GM18511 (cell line): ENCODE data around the gene UBTD1.

Experiments
- ATAC-seq: cut with Tn5 transposase; IDR thresholded peaks from one replicate; pipeline ENCODE4 v1.9.1; 2021; ENCODE audit warnings: mild to moderate bottlenecking, moderate library complexity; ENCODE audit not compliant: unreplicated experiment

UBTD1 gene

DNA sequence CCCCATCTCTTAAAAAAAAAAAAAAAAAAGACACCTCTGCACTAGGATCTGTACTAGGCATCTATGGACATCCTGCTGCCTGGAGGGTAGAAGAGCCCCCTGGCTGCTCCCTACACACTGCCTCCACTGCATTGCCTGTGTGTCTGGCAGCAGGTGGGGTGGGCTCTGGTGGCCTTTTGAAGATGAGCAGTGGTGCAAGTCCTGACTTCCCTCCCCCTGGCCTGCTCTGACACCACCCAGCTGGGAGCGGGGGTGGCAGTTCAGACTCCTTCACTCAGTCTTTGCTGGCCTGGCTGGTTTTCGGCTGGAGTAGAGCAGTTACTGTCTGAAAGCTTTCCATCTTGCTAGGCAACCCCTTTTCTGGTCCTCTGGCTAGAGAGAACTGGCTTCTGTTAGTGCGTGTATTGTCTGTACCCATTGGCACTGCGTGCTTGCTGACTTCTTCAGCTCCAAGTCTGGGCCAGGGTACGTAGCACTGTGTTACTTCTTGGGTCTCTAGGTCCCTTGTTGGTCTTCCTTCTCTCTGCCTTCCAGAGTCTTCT, 108.4 kb downstream of the UBTD1 start:
- ATAC-seq, result no peak

DNA sequence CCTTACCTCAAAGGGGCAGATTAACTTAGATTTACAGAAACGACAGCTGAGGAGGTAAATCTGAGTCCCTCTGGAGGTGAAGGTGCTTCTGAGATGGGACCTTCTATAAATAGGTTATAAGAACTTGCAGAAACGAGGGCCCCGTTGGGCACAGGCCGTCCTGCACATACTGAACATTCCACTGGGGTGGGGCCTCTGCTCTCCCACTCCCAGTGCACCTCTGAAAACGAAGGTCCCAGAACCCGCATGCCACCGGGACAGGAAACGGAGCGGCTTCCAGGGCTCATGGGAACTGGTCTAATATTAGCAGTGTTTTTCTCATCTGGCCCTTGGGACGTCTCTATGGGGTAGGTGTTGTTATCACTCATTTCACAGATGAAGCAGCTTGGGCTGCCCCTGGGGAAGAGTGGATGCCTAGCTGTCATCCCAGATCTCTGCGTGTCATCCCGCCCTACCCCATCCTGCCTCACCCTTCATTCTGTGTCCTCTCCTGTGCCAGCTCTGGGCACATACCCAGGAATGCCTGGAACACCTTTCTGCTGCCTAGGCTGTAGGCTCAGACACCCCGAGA, 110.4 kb downstream of the UBTD1 start:
- no peak for ATAC-seq

DNA sequence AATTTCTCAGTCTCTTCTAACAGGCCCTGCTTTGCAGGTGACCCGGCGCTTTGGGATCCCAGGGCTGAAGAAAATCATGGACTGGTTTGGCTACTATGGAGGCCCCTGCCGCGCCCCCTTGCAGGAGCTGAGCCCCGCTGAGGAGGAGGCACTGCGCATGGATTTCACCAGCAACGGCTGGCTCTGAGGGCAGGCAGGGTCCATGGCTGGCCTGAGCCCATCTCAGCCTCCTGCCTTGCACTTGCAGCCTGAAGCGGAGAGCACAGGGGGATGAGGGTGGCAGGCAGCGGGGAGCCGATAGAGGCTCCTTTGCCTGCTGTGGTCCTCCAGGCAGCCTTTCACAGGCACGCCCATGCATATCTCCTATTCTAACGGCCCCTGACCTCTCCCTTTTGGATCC, 112.7 kb downstream of the UBTD1 start:
- no peak for ATAC-seq

DNA sequence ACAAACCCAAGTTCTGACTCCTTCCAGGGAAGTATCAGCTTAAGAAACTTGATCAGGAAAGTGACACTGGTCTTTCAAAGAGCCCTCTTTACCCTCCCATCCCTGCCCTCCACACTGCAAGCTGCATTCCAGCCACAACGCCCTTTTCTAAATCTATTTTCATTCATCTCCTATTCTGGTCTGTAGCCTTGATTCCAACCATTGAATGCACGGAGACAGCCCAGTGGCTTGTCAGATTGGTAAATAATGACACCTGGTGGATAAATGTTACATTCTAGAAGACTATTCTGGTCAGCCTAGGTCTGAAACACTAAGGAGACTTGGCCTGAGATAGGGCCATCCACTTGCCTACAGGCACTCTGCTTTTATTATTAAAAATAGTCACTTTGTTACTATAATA, 113.7 kb downstream of the UBTD1 start:
- peak; percentile 57 for ATAC-seq

DNA sequence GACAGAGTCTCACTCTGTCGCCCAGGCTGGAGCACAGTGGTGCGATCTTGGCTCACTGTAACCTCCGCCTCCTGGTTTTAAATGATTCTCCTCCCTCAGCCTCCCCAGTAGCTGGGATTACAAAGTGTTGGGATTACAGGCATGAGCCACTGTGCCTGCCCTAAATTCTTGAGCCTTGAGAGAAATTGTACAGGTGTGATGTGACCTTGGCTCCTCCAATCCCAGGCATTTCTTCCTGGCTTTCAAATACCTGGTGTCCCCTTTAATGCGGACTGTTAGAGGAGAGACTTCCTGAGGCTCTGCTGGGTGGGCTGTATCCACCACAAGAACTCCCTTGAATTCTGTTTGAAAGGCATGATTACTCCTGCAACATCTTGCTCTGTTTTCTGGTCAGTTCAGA, 119.6 kb downstream of the UBTD1 start:
- no peak for ATAC-seq

DNA sequence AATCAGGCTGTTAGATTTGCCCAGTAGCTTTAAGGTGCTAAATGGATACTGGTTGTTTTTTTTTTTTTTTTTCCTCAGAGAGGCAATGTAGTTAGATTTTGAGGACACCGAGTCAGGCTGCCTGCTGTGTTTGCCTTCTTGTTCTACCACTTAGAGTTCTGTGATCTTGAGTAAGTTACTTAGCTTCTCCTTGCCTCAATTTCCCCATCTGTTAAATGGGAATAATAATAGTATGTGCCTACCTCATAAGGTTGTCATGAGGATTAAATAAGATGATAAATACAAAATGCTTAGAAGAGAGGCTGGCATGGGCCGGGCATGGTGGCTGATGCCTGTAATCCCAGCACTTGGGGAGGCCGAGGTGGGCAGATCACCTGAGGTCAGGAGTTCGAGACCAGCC, 120.0 kb downstream of the UBTD1 start:
- ATAC-seq, result no peak
